HG02884 (cell line): Measurements from ENCODE around the gene MX2.

Experiments used
- ATAC-seq: cut with Tn5 transposase; IDR thresholded peaks from one replicate; pipeline ENCODE4 v1.9.1; 2021; ENCODE audit warnings: mild to moderate bottlenecking, moderate library complexity; ENCODE audit not compliant: unreplicated experiment

The MX2 gene

DNA sequence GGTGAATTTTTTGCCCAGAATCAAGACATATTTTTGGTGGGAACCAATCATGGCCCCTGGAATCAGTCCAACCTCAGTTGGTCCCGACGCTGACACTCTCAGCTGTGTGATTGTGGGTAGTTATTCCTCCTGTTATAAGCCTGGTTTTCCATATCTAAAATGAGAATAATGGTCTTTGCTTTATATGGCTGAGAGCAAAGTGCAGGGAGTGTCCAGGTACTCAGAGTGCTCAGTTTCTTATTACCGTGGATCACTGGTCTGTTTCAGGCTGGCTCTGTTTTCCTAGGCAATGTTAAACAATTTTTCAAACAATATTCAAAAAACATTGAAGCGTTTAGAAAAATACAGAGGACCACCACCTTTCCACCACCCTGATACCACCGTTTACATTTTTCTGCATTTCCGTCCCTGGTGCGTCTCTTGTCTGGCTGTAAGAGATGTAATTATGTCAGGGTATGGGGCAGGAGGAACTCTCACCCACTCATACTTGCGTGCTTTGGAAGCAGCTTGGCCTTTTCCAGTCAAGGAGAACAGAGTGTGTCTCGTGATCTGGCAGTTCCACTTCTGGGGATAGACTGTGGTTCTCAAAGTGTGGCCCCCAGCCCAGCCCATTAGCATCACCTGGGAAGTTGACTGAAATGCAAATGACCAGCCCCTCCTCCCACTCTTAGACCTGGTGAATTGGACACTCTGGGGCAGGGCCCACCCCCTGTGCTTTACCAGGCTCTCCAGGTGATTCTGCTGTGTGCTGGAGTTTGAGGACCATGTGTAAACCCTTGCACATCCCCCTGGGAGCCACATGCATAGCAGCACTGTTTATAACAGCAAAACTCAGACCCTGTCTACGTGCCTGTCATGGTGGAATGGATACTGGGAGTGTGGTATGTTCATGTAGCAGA is 71.0 kb downstream of the MX2 start:
- ATAC-seq: no peak

DNA sequence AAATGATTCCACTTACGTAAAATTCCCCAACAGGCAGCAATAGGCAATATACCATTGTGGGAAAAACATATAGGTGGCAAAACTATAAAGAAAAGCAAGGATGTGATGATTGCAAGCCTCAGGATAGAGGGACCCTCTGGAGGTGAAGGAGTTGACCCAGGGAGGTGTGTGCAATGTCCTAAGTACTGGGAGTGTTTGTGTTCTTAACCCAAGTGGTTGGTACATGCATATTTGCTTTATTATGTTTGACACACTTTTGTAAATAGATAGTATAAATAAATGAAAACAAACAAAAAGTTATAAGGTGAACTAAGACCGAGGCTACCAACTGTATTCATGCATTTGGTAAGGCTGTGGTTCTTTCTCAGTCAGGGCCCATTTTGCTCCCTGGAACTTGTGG is 71.7 kb downstream of the MX2 start:
- ATAC-seq: no peak

DNA sequence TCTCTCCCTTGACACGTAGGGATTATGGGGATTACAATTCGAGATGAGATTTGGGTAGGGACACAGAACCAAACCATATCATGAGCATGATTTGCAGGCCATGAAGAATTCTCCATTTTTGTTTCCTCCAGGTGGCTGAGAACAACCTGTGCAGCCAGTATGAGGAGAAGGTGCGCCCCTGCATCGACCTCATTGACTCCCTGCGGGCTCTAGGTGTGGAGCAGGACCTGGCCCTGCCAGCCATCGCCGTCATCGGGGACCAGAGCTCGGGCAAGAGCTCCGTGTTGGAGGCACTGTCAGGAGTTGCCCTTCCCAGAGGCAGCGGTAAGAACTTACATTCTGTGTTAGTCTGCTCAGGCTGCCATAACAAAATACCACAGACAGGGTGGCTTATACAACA is 73.9 kb downstream of the MX2 start:
- no peak for ATAC-seq

DNA sequence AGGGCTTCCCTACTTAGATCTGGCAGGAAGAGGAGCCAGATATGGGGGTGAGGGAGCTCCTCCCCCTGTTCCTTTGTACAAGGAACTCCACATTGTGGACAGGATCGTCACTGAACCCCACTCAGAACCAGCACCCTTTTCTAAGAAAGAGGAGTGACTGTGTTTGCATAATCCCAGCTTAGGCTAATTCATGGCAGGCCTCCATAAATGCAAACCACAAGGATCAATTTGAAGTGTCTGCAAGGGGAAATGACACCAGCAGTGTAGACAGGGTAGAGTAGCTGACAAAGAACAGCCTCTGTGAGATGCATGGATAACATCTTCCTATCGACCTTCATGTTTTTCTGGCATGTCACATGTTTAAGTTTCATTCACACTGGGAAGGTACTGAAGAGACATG is 75.9 kb downstream of the MX2 start:
- no peak for ATAC-seq

DNA sequence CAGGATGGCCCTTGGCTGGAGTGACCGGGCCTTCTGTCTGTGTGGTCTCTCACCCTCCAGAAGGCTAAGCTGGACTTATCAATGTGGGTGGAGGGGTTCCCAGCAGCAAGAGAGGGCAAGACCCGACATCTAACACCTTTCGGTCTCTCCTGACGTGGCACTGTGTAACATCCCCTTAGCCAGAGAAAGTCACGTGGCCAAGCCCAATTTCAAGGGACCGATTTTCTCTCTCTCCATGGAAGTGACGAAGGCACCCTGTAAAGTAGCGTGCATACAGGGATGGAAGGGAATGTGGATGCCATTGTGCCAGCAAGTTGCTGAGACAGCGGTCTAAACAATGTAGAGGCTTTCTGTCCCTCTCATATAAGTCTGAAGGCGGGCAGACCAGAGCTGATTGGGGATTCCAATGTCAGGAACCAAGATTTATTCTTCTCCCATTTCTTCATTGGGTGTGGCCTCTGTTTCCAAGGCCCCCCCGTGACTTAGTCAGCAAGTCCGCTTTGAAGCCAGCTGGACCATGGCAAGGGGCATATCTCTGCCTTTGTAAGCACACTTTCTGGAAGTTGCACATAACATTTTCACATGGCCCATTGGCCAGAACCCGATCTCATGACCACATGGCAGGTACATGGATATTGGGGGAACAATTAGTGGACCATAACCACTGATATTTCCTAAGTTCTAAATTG is 76.7 kb downstream of the MX2 start:
- no peak for ATAC-seq

DNA sequence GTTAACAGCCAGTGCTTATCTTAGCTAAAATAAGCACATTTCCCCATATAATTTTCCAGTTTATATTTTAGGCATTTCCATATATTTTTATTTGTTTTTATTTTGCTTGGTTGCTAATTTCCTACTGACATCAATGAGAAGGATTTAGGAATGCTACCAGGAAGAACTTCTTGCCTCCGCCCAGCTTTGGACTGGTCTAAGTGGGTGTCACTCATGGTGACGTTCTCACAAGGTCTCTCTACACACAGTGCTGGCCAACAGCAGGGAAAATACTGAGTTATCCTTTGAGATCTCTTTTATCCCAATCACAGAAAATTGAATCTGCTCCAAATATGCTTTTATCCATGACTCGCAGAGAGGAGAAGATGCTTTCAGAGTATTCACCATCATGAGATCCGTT is 77.4 kb downstream of the MX2 start:
- ATAC-seq: no peak

DNA sequence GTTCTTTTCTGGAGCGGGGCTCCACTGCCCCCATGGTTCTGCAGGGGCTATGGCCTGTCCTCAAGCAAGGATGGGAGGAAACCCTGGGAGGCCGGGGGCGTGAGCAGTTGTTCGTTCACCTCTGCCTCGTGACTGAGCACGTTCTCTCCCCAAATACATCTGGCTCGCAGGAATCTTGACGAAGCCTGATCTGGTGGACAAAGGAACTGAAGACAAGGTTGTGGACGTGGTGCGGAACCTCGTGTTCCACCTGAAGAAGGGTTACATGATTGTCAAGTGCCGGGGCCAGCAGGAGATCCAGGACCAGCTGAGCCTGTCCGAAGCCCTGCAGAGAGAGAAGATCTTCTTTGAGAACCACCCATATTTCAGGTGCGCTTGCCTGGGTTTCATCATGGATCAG is 79.7 kb downstream of the MX2 start:
- ATAC-seq: no peak

DNA sequence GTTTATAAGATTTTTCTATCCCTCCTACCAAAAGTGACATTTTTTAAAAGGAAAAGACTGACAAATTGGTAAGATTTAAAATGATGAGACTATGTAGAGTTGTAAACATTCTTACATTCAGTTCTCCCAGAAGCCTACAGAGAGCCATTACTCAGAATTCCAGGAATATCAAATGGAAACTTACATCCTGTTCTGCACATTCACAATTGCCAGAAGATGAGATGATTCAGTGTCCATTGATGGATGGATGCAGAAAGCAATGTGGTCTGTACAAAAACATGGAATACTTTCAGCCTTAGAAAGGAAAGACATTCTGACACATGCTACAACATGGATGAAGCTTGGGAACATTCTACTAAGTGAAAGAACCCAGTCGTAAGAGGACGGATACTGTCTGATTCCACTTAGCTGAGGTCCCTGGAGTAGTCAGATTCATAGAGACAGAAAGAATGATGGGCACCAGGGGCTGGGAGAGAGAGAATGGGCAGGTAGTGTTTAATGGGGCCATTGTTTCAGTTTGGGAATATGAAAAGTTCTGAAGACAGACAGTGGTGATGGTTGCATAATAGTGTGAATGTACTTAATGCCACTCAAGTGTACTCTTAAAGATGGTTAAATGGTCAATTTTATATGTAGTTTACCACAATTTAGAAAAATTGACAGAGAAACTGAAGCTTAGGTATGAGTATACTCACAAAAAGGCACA is 80.8 kb downstream of the MX2 start:
- no peak for ATAC-seq

DNA sequence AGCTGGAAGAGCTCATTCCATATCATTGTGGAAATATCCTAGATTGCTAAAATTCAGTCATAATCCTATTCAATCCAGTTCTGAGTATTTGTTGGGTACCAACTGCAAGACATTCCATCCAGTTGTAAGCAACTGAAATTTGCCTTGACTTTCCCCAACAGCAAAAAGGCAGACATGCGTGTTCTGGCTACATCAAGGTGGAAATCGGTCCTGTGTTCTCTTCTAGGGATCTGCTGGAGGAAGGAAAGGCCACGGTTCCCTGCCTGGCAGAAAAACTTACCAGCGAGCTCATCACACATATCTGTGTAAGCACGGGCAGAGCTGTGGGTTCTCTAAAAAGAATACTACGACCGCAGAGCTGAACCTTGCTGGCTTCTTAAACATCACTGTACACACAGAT is 81.7 kb downstream of the MX2 start:
- no peak for ATAC-seq

DNA sequence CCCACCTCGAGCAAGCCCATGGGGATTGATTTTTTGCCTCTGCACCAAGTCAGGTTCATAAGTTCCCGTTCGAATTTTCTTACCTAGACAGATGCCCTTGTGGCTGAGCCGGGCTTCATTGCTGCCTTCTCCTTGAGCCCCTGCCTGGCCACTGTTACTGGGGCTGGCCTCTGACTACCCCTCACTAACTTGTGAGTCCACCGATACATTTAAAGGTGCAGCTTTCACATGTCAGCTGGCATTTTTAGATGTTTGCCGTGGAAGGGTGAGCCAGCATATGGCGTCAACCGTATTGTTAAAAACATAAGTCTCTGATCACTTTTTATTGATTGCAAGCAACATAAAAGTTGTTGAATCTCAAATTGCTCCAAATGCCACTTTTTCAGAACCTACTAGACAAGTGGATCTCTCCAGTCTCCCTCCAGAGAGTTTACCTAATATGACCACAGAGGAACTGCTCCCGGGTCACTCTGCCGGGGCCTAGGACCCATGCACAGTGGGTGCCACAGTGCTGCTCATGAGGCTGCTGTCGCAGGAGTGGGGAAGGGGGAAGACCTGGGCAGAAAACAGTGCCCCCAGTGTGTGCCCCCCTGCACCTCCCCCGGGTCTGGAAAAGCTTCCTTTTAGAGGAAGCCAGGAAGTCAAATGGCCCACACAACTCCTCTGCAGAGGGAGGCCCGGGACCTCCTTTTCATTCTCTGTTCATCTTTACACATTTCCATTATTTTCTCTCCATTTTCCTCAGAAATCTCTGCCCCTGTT is 83.1 kb downstream of the MX2 start:
- no peak for ATAC-seq

DNA sequence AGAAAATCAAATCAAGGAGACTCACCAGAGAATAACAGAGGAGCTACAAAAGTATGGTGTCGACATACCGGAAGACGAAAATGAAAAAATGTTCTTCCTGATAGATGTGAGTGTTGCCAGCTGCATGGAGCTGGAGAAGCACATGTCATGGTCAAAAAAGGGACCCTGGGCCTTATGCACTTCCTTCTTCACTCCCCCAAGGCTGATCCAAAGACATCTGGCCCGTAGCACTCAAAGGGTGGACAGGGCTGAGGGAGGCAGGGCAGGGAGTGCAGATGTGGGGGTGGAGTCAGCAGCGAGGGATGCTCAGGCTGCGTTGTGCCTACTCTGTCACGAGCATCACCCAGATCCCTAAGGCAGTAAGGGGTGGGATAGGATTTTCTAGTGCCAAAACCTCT is 83.6 kb downstream of the MX2 start:
- no peak for ATAC-seq

DNA sequence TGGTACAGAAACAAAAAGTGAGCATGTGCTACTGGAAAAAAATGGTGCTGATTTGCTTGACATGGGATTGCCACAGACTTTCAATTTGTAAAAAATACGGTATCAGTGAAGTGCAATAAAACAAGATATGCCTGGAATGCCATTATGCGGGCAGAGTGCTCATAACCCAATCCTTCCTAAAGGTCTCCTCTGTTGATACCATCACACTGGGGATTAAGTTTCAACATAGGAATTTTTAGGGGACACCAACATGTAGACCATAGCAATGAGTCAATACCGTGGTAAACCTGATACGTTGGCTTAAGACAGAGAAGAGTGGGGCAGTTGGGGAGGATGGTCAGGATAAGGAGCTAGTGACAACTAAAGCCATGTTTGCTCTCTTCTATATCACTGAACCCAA is 84.8 kb downstream of the MX2 start:
- no peak for ATAC-seq

DNA sequence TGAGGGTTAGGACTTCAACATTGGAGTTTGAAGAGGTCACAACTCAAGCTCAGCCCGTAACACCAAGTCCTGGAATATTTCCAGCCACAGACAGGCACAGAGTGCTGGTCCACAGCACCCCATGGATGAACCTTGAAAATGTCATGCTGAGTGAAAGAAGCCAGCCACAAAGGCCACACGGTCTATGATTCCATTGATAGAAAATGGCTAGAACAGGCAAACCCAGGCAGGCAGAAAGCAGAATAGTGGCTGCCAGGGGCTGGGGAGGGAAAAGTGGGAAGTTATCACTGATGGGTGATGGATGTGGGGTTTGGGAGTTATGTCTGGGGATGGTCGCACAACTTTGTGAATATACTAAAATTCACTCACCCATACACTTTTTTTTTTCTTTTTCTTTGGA is 85.5 kb downstream of the MX2 start:
- no peak for ATAC-seq

DNA sequence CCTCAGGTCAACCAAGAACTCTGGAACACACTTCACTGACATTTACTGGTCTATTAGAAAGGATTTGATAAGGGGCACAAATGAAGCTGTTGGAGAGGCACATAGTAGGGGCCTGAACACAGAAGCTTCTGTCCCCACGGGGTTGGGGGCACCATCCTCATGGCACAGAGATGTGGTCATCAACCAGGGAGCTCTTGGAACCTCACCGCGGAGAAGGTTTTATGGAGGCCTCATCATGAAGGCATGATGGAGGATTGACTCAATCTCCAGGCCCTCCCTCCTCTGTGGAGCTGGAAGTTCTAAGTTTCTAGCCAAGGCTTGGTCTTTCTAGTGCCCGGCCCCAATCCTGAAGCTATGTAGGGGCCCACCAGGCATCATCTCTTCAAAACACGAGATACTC is 87.8 kb downstream of the MX2 start:
- no peak for ATAC-seq

DNA sequence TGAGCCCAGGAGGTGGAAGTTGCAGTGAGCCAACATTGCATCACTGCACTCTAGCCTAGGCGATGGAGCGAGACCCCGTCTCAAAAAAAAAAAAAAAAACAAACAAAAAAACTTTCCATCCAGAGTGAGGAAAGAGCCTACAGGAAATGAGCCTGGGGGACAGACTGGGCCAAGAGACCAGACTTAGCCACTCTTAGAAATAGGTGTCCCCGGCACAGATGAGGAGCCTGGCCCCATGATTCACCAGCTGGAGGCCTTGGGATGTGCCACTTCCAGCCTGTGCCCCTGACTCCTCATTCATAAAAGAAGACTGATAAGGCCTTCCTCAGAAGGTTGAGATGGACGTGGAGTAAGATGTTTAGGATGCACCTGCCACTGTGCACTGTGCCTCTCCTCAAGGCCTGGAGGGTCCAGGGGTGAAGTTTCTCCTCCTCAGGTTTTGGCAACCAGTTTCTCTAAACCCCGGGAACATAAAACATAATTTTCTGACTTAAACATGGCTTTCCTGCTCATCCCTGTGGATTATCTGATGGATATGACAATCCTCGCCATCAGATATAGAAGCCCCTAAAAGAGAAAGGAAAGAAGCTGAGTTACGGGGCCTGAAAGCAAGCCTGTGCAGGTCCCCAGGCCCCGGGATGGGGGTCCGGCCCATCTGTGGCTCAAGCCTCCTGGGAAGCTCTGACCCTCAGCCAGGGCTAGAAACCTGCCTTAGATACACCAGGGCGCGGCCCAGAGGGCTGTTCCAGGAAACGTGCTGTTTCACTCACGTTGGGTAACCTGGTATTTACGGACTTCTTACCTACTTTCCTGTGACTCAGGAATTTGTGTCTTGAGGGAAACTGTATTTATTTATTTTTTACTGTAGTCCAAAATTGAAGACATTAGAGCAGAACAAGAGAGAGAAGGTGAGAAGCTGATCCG is 90.2 kb downstream of the MX2 start:
- ATAC-seq: no peak

DNA sequence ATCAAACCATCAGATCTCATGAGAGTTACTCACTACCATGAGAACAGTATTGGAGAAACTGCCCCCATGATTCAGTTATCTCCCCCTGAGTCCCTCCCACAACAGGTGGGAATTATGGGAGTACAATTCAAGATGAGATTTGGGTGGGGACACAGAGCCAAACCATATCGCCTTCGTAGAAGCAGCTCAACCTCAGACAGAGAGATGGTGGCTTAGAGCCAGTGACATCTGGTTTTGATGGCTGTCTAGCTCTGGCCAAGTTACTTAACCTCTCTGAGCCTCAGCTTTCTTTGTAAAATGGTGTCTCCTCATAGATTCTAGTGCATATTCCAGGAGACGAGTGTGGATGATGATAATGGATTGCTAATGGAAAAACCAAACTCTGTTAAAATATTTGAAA is 91.4 kb downstream of the MX2 start:
- ATAC-seq: no peak

DNA sequence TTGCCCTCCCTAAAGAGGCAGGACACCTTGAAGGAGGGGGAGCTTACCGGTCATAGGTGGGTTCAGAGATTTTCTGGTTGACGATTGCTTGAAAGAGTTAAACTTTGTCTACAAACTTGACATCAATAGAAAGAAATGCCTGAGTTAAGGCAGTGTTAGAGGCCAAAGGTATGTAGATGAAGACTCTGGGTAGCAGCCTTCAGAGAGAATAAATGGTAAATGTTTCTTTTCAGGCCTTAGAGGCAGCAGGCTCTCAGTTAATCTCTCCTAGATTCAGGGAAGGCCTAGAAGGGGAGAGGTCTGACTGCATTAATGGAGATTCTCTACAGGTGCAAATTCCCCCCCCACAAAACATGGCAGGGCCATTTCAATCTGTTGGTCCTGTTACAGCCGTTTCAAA is 91.9 kb downstream of the MX2 start:
- no peak for ATAC-seq

DNA sequence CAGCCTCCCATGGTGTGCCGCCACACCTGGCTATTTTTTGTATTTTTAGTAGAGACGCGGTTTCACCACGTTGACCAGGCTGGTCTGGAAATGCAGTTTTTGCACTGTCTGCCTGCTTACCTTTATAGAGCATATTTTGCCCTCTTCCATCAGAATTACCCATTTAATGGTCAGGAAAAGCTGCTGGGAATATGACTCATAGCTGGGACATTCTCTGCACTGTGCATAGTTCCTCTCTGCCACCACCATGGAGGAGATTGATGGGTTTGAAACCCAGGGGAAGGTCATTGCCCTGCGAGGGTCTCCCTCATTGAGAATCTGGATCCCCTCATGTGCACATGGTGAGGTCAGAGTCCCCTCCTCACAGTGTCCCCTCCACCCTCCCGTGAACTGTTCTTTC is 96.3 kb downstream of the MX2 start:
- no peak for ATAC-seq

DNA sequence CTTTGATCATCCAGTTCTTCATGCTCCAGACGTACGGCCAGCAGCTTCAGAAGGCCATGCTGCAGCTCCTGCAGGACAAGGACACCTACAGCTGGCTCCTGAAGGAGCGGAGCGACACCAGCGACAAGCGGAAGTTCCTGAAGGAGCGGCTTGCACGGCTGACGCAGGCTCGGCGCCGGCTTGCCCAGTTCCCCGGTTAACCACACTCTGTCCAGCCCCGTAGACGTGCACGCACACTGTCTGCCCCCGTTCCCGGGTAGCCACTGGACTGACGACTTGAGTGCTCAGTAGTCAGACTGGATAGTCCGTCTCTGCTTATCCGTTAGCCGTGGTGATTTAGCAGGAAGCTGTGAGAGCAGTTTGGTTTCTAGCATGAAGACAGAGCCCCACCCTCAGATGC is 96.7 kb downstream of the MX2 start:
- ATAC-seq: no peak
